ENCODE measurements around the gene KIF12. TPM values are rescaled to one million over a fixed set of nuclear protein-coding genes. Genes with fewer than 3 reads are reported as not detected.

KIF12 gene
- polyA plus RNA-seq, 2 donors: 0.20 to 0.39 TPM

GRCh38 chr9:114124666-114125475 lies 25.8 kb upstream of the KIF12 start:
- Histone ChIP-seq H3K27me3 (ENCODE audit: control insufficient read depth in 1 of 2, insufficient read depth in 2 of 2, low read length in 2 of 2) (peaks cover 0 to 2% of the 10 kb centered on the region in 2 donors), H3K4me1 (ENCODE audit: control insufficient read depth in 2 of 2, insufficient read depth in 2 of 2, low read length in 1 of 2) (no peaks in the 10 kb centered on the region), H3K36me3 (ENCODE audit: control insufficient read depth in 2 of 2, insufficient read depth in 2 of 2, low read length in 1 of 2) (no peaks in the 10 kb centered on the region), H3K9me3 (ENCODE audit: control insufficient read depth in 2 of 2, insufficient read depth in 1 of 2, low read depth in 1 of 2, low read length in 1 of 2) (peaks cover 0 to 8% of the 10 kb centered on the region in 2 donors), H3K27ac (ENCODE audit: low read depth in 2 of 2, low read length in 1 of 2) (no peak overlapping the region), H3K4me3 (ENCODE audit: low read depth in 1 of 2, low read length in 2 of 2) (no peak overlapping the region)
- WGBS, 2 donors: 84 to 91% methylated on average over 12 to 13 of the region's 13 CpGs

GRCh38 chr9:114124138-114124537 lies 25.0 kb upstream of the KIF12 start:
- Histone ChIP-seq H3K9me3 (ENCODE audit: control insufficient read depth in 2 of 2, insufficient read depth in 1 of 2, low read depth in 1 of 2, low read length in 1 of 2) (peaks cover 0 to 8% of the 10 kb centered on the region in 2 donors), H3K4me3 (ENCODE audit: low read depth in 1 of 2, low read length in 2 of 2) (no peak overlapping the region), H3K27me3 (ENCODE audit: control insufficient read depth in 1 of 2, insufficient read depth in 2 of 2, low read length in 2 of 2) (peaks cover 0 to 2% of the 10 kb centered on the region in 2 donors), H3K4me1 (ENCODE audit: control insufficient read depth in 2 of 2, insufficient read depth in 2 of 2, low read length in 1 of 2) (no peaks in the 10 kb centered on the region), H3K27ac (ENCODE audit: low read depth in 2 of 2, low read length in 1 of 2) (no peak overlapping the region), H3K36me3 (ENCODE audit: control insufficient read depth in 2 of 2, insufficient read depth in 2 of 2, low read length in 1 of 2) (no peaks in the 10 kb centered on the region)
- 72% methylated on average over 1 of the region's 1 CpG for WGBS, 2 donors

GRCh38 chr9:114123031-114123977 lies 24.2 kb upstream of the KIF12 start:
- Histone ChIP-seq H3K4me3 (ENCODE audit: low read depth in 1 of 2, low read length in 2 of 2) (no peak overlapping the region), H3K27ac (ENCODE audit: low read depth in 2 of 2, low read length in 1 of 2) (no peak overlapping the region), H3K9me3 (ENCODE audit: control insufficient read depth in 2 of 2, insufficient read depth in 1 of 2, low read depth in 1 of 2, low read length in 1 of 2) (peaks cover 0 to 8% of the 10 kb centered on the region in 2 donors), H3K27me3 (ENCODE audit: control insufficient read depth in 1 of 2, insufficient read depth in 2 of 2, low read length in 2 of 2) (peaks cover 0 to 2% of the 10 kb centered on the region in 2 donors), H3K36me3 (ENCODE audit: control insufficient read depth in 2 of 2, insufficient read depth in 2 of 2, low read length in 1 of 2) (no peaks in the 10 kb centered on the region), H3K4me1 (ENCODE audit: control insufficient read depth in 2 of 2, insufficient read depth in 2 of 2, low read length in 1 of 2) (no peaks in the 10 kb centered on the region)
- 77 to 84% methylated on average over 9 of the region's 9 CpGs for WGBS, 2 donors

GRCh38 chr9:114122136-114123027 lies 23.3 kb upstream of the KIF12 start:
- no peak overlapping the region for H3K4me3 ChIP-seq (ENCODE audit: low read depth in 1 of 2, low read length in 2 of 2)
- H3K27ac ChIP-seq (ENCODE audit: low read depth in 2 of 2, low read length in 1 of 2): no peak overlapping the region
- H3K9me3 ChIP-seq (ENCODE audit: control insufficient read depth in 2 of 2, insufficient read depth in 1 of 2, low read depth in 1 of 2, low read length in 1 of 2): peaks cover 0 to 3% of the 10 kb centered on the region in 2 donors
- WGBS, 2 donors: 78 to 85% methylated on average over 9 of the region's 9 CpGs
- no peaks in the 10 kb centered on the region for H3K27me3 ChIP-seq (ENCODE audit: control insufficient read depth in 1 of 2, insufficient read depth in 2 of 2, low read length in 2 of 2)
- no peaks in the 10 kb centered on the region for H3K36me3 ChIP-seq (ENCODE audit: control insufficient read depth in 2 of 2, insufficient read depth in 2 of 2, low read length in 1 of 2)
- no peaks in the 10 kb centered on the region for H3K4me1 ChIP-seq (ENCODE audit: control insufficient read depth in 2 of 2, insufficient read depth in 2 of 2, low read length in 1 of 2)

DNA sequence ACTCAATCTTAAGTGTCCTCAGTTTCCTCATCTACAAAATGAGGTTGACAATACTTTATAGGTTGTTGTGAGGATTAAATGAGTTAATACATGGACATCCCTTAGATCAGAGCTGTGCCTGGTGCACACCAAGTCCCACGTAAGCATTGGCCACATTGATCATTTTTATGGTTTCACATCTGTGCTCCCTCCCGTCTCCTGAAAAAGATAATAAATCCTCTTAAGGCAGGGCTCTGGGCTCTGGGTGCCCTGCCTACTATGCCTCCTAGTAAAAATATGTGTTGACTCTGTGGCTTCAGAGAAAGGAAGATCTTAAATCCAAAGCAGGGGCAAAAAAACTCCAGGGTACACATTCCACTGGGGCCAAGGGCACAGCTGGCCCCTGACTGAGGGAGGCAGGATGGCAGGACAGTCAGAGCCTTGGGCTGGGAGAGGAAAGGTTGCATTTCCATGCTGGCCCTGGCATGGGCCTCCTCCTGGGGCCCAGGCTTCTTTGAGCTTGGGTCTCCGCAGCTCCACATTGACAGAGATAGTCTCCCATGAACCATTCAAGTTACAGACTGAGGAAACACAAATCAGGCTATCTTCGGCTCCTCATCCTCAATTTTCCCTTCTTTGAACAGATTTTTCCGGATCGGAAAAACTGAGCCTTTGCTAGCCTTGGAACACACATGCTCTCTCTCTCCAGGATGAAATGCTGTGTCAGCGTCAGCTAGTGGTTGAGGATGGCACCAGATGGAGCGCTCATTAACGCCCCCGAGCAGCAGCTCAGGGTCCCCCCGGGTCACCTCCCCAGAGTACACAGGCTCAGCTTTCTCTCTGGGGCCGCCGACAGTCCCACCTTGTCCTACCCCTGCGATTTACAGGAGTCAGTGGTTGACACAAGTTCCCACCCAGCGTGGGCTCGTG lies 22.4 kb upstream of the KIF12 start:
- Histone ChIP-seq H3K4me1 (ENCODE audit: control insufficient read depth in 2 of 2, insufficient read depth in 2 of 2, low read length in 1 of 2) (no peaks in the 10 kb centered on the region), H3K9me3 (ENCODE audit: control insufficient read depth in 2 of 2, insufficient read depth in 1 of 2, low read depth in 1 of 2, low read length in 1 of 2) (no peaks in the 10 kb centered on the region), H3K36me3 (ENCODE audit: control insufficient read depth in 2 of 2, insufficient read depth in 2 of 2, low read length in 1 of 2) (no peaks in the 10 kb centered on the region), H3K27ac (ENCODE audit: low read depth in 2 of 2, low read length in 1 of 2) (no peak overlapping the region), H3K27me3 (ENCODE audit: control insufficient read depth in 1 of 2, insufficient read depth in 2 of 2, low read length in 2 of 2) (peaks cover 0 to 2% of the 10 kb centered on the region in 2 donors), H3K4me3 (ENCODE audit: low read depth in 1 of 2, low read length in 2 of 2) (no peak overlapping the region)
- 82 to 84% methylated on average over 16 of the region's 16 CpGs for WGBS, 2 donors

- H3K27me3 ChIP-seq (ENCODE audit: control insufficient read depth in 1 of 2, insufficient read depth in 2 of 2, low read length in 2 of 2): peaks cover 0 to 4% of the 10 kb centered on the region in 2 donors
- WGBS, 2 donors: 44 to 51% methylated on average over 4 of the region's 4 CpGs
- H3K36me3 ChIP-seq (ENCODE audit: control insufficient read depth in 2 of 2, insufficient read depth in 2 of 2, low read length in 1 of 2): no peaks in the 10 kb centered on the region
- no peaks in the 10 kb centered on the region for H3K4me1 ChIP-seq (ENCODE audit: control insufficient read depth in 2 of 2, insufficient read depth in 2 of 2, low read length in 1 of 2)
- no peak overlapping the region for H3K27ac ChIP-seq (ENCODE audit: low read depth in 2 of 2, low read length in 1 of 2)
- no peaks in the 10 kb centered on the region for H3K9me3 ChIP-seq (ENCODE audit: control insufficient read depth in 2 of 2, insufficient read depth in 1 of 2, low read depth in 1 of 2, low read length in 1 of 2)
- H3K4me3 ChIP-seq (ENCODE audit: low read depth in 1 of 2, low read length in 2 of 2): no peak overlapping the region
These were observed 21.3 kb upstream of the KIF12 start for GRCh38 chr9:114120192-114121014.

DNA sequence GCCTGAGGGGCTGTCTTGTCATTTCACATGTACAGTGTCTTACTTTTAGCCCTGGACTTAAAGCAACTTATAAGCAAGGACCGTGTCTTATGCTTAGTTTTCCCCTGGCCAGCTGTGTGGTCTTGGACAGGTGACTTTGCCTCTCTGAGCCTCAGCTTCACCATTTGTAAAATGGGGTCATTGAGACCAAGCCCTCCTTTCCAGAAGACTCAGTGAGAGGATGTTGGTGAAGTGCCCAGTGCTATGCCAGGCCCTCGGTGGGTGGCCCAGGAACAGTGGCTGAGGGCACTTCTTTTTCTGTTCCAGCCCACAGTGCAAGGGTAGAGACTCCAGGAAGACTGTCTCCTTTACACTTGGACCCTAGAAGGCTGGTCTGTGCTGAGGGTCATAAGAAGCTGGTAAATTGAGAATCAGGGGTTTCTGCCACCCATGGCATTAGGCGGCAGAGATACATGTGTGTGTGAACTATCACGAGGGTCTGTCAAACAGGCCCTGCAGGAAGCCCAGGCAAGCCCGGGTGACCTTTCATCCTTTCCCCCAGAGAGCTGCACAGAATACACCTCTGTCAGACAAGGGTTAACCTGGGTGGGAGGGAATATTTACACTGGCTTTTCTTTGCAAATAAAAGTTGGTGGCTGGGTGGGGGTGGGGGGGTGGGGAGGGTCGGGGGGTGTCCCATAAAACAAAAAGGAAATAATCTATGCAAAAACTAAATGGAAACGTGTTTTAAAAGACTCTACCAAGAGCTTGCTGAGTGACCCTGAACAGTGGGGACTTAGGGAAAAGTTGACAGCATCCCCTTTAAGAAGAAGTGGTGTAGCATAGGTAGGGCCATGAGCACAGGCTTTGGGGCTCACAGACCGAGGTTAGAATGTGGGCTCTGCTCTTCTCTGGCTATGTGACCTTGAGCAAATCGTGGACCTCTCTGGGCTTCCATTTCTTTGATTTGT lies 20.4 kb upstream of the KIF12 start:
- H3K4me1 ChIP-seq (ENCODE audit: control insufficient read depth in 2 of 2, insufficient read depth in 2 of 2, low read length in 1 of 2): no peaks in the 10 kb centered on the region
- 49 to 60% methylated on average over 9 of the region's 9 CpGs for WGBS, 2 donors
- H3K36me3 ChIP-seq (ENCODE audit: control insufficient read depth in 2 of 2, insufficient read depth in 2 of 2, low read length in 1 of 2): no peaks in the 10 kb centered on the region
- no peak overlapping the region for H3K27ac ChIP-seq (ENCODE audit: low read depth in 2 of 2, low read length in 1 of 2)
- peaks cover 0 to 4% of the 10 kb centered on the region in 2 donors for H3K27me3 ChIP-seq (ENCODE audit: control insufficient read depth in 1 of 2, insufficient read depth in 2 of 2, low read length in 2 of 2)
- no peak overlapping the region for H3K4me3 ChIP-seq (ENCODE audit: low read depth in 1 of 2, low read length in 2 of 2)
- H3K9me3 ChIP-seq (ENCODE audit: control insufficient read depth in 2 of 2, insufficient read depth in 1 of 2, low read depth in 1 of 2, low read length in 1 of 2): no peaks in the 10 kb centered on the region
